GM15510 (cell line): ENCODE results near the gene LCAT.

Experiments used
- POLR2A ChIP-seq: IDR thresholded peaks from 3 replicates; pipeline ENCODE4 v1.6.1; 2011; ENCODE audit warnings: borderline replicate concordance; ENCODE audit not compliant: insufficient read length; ENCODE audit errors: extremely low read depth

Gene LCAT

DNA sequence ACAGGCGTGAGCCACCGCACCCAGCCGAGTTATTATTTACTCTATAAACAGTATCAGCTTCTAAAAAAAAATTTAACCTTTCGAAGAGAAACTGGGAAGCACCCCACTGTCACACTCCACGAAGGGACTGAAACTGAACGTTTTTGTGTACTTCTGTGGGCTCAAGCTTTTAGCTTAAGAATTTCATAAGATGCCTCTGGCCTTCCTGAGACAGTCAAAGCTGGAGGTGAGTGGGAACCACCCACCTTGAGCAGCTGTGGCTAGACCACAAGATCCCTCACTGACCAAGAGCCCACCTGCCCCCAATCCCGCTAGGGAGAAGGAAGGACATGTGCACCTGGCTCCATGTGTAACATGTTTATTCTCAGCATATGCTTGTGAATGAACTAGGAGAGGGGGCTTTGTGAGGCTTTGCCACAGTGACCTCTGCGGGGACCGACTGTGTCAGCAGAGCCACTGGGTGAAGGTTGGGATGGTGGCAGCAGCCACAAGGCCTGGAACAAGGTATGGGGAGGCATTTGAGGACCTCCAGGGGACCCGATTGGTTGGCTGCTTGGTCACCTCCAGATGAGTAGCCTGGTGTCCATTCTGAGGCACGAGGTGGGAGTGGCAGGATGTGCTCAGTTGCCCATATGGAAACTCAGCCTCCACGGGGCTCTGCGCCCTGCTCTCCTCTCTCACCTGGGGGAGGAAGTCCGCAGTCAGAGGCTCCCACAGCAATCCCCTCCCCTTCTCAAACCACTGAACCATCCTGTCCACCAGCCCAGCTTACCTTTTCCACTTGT lies 31.6 kb upstream of the LCAT start:
- no peak for TF ChIP-seq POLR2A

- TF ChIP-seq POLR2A = no peak
These were observed 27.2 kb upstream of the LCAT start for GRCh38 chr16:67971111-67971510.

- no peak for TF ChIP-seq POLR2A
These were observed 25.5 kb upstream of the LCAT start for GRCh38 chr16:67969254-67970039.

- peak; percentile 72 for TF ChIP-seq POLR2A
These were observed 24.7 kb upstream of the LCAT start, which contains the start of gene SLC12A4 for GRCh38 chr16:67968400-67969253. Gene SLC12A4, minus strand, starts transcription at chr16:67968637. Its CDS starts 84 bp downstream, at chr16:67968553.

DNA sequence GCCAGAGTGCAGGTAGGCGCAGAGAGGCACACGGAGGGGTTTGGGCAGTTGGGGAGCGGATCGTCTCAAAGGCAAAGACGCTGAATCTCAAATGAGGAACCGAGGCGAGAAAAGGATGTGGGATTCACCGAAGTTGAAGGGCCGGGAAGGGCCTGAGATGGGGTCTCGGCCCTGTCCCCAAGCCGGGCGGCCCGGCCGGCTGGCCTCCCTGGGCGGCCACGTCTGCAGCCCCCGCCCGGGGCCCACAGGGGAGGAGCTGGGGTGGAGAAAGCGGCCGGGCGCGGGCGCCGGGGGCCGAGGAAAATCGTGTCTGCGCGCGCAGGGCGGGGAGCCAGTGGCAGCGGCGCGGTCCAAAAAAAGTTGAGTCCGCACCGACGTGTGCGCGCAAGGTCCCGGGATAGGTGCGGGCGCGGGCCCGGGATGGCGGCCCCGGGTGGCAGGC lies 24.1 kb upstream of the LCAT start:
- no peak for TF ChIP-seq POLR2A

DNA sequence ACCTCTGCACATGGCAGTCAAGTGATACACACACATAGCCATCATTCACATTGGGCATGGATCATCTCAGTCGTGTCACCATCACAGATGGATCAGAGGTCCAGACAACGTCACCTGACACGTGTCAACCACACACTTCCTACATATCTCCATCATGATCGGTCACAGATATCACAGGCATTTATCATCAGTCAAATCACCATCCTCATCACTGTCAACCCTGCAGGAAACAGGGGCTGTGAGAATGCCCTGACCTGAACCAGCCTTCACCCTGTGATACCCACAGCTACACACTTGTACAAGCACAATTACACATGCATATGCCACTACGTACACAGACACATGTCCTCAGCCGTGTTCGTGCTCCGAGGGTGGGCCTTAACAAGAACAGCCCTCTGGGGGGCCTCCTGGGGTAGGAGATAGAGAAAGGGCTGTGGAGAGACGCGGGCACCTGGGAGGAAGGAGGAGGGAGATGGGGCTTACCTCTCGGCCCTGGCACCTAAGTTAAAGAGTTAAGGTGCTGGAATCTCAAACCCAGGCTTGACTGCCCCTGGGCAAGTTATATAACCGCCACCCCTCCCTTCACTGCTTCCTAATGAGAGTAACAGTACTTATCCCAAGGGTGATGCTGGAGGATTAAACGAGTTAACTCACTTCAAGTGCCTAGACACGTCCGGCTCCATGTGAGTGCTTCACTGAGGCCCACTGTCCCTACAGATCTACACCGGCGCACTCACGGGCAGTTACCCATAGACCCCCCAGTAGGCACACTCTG lies 23.4 kb upstream of the LCAT start:
- TF ChIP-seq POLR2A = no peak

GRCh38 chr16:67966549-67967182 lies 22.7 kb upstream of the LCAT start:
- no peak for TF ChIP-seq POLR2A

- no peak for TF ChIP-seq POLR2A
These were observed 22.0 kb upstream of the LCAT start for GRCh38 chr16:67965668-67966548.

DNA sequence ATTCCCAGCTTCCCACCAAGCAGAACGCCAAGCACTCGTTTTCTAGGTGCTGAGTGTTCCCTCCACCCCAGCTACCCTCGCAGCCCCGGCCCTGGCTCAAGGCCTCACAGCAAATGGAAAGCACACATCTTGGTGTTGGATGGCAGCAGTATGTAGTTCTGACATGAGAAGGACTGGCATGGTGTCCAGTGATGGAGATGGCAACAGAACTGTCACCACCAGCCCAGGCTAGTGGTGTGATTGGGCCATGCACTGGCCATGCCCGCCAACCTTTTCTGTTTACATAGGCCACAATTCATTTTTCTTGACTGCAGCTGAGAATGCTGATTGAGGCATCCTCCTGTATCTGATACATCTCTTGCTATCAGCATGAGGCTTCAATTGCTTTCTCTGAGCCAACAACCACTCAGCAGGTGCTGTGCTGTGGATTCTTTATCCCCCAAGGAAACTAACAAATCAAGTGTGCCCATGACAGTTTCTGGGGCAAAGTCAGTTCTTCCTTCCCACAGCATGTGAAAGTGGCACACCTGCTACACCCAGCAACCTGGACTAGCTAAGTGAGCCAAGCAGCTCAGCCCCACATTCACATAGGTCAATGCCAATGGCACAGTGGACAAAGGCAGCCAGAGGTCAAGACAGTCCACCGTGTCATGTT lies 20.7 kb upstream of the LCAT start:
- TF ChIP-seq POLR2A = no peak

DNA sequence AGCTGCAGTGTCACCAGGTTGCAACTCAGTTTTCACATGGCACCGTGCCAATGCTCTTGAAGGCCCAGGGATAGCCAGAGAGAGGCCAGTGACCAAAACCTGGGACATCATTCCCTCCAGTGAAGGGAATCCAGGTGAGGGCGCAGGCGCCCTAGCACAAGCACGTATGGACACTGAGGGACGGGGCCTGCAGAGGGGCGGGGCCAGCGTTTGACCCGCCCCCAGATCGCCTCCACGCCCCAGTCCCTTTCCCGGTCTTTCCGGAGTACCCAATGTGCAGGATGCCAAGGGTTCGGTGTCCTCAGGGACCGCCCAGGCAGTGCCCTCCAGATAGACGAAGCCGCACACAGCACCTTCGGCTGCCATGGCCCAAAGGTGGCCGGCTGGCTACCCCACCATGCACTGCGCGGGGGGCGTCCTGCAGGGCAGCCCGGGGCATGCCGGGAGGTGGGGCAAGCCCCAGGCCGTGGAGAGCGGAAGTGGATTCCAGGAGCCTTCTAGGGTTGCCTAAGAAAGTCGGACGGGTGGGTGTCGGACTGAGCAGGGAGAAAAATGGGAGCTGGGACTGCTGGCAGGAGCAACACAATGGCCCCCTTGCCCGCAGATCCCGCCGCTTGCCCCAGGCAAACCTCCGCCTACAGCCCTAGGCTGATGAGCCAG lies 19.9 kb upstream of the LCAT start:
- TF ChIP-seq POLR2A = no peak

DNA sequence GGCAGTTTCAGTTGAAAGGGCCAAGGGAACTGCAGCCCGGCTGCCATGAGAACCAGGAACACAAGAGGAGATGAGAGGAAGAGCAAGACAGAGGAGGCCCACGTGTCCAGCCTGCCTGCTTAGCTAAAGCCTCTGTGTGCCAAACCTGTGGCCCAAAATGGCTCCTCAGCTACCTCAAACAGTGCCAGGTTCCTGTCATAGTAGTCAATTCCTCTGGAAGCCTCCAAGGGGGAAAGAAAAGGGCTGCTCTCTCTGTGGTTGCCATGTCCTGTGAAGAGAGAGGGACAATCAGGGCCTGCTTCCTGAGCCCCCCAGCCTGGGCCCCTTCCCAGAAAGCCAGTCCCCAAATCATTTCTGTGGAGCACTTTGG lies 19.4 kb upstream of the LCAT start:
- no peak for TF ChIP-seq POLR2A

DNA sequence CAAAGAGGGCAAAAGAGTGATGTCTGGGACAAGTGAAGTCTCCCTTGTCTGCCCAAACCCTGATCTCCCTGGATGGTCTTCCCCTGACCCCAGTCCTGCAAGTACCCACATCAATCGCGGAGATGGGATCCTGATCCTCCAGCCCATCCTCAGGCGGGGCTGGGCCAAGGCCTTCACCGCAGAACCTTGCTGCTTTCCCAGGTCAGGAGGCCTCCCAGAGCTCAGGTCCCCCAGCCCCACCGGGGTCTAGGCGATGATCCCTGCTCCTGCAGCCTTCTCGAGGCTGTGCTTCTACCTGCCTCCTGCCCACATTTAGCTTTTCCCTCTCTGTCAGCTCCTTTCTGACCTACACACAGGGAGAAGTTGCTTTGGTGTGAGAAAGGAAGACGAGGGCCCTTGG lies 18.2 kb upstream of the LCAT start:
- no peak for TF ChIP-seq POLR2A
